Astrocyte (in vitro differentiated cells and primary cell): ENCODE results near the gene CCRL2.

Source experiments
- CTCF ChIP-seq: IDR thresholded peaks from 2 replicates; pipeline ENCODE4 v1.5.1; 2011; ENCODE audit warnings: low read depth, mild to moderate bottlenecking, inconsistent platforms, low read length, moderate library complexity; ENCODE audit not compliant: insufficient read depth
- EZH2 ChIP-seq: IDR thresholded peaks from 2 replicates; pipeline ENCODE4 v1.6.1; 2012; ENCODE audit warnings: mild to moderate bottlenecking, low read length, inconsistent platforms; ENCODE audit not compliant: insufficient read depth

GRCh38 chr3:46358466-46358865 lies 48.6 kb upstream of the CCRL2 start:
- TF ChIP-seq CTCF (no peak), EZH2 (no peak)
